ENCODE measurements around the gene DMD.

DNA sequence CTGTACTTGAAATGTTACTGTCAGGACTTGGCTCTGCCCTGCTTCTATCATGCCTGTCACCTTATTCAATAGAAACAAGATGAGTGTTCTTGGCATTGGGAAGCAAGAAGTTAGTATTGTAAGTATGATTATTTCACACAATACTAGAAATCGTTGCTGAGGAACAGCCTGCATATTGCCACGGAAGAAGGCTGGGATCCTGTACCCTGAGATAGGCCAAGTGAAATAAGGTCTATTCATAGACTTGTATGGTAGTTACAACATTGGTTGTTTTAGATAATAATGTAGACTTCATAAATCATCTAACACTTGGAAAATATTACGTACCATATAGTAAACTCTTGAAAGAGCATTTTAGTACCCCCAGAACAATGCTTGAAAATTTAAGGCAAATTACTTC lies 215.9 kb downstream of the DMD start:
- TF ChIP-seq, protein P1, sequence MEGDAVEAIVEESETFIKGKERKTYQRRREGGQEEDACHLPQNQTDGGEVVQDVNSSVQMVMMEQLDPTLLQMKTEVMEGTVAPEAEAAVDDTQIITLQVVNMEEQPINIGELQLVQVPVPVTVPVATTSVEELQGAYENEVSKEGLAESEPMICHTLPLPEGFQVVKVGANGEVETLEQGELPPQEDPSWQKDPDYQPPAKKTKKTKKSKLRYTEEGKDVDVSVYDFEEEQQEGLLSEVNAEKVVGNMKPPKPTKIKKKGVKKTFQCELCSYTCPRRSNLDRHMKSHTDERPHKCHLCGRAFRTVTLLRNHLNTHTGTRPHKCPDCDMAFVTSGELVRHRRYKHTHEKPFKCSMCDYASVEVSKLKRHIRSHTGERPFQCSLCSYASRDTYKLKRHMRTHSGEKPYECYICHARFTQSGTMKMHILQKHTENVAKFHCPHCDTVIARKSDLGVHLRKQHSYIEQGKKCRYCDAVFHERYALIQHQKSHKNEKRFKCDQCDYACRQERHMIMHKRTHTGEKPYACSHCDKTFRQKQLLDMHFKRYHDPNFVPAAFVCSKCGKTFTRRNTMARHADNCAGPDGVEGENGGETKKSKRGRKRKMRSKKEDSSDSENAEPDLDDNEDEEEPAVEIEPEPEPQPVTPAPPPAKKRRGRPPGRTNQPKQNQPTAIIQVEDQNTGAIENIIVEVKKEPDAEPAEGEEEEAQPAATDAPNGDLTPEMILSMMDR (IDR thresholded peaks at IDR 0.05): no peak
- TF ChIP-seq POLR2AphosphoS5 (IDR thresholded peaks at IDR 0.05) (no peak), EP300 (IDR thresholded peaks at IDR 0.05) (no peak)
